NCI-H2081 treated with DMSO at 0.1 percent for 48 hours (cell line): ENCODE results near the gene PDP2.
"Not testable (repeated sequence)": the region's sequence is repeated elsewhere in the genome, so short reads cannot be mapped to it uniquely, and the experiment has no call there.

Experiments
- DNase-seq: peaks from one replicate; lab custom pipeline; 2025; lab: John Stamatoyannopoulos, UW

Gene PDP2

GRCh38 chr16:66886321-66886720, 6.0 kb downstream of the PDP2 start:
- no peak for DNase-seq

- DNase-seq: no peak
These were observed 6.6 kb downstream of the PDP2 start for GRCh38 chr16:66886914-66887313.

- DNase-seq: no peak
These were observed 8.6 kb downstream of the PDP2 start for GRCh38 chr16:66888647-66889615.

GRCh38 chr16:66889622-66890021, 9.3 kb downstream of the PDP2 start:
- DNase-seq: no peak

- DNase-seq: no peak
These were observed 10.5 kb downstream of the PDP2 start for GRCh38 chr16:66890799-66891198.

- no peak for DNase-seq
These were observed 11.0 kb downstream of the PDP2 start for GRCh38 chr16:66891360-66891759.

- no peak for DNase-seq
These were observed 11.5 kb downstream of the PDP2 start for GRCh38 chr16:66891797-66892196.

- DNase-seq: no peak
These were observed 13.7 kb downstream of the PDP2 start for GRCh38 chr16:66894055-66894454.

GRCh38 chr16:66894948-66895688, 14.8 kb downstream of the PDP2 start:
- no peak for DNase-seq

GRCh38 chr16:66895689-66895979, 15.3 kb downstream of the PDP2 start:
- DNase-seq: no peak

GRCh38 chr16:66895999-66896398, 15.7 kb downstream of the PDP2 start:
- no peak for DNase-seq

GRCh38 chr16:66896682-66897081, 16.4 kb downstream of the PDP2 start:
- not testable (repeated sequence) for DNase-seq

- no peak for DNase-seq
These were observed 17.9 kb downstream of the PDP2 start for GRCh38 chr16:66898207-66898606.

- no peak for DNase-seq
These were observed 18.6 kb downstream of the PDP2 start for GRCh38 chr16:66898933-66899309.

- DNase-seq: no peak
These were observed 19.1 kb downstream of the PDP2 start for GRCh38 chr16:66899310-66899944.

- DNase-seq: no peak
These were observed 19.8 kb downstream of the PDP2 start for GRCh38 chr16:66899945-66900710.

- no peak for DNase-seq
These were observed 20.6 kb downstream of the PDP2 start for GRCh38 chr16:66900721-66901441.

GRCh38 chr16:66901626-66902025, 21.3 kb downstream of the PDP2 start:
- DNase-seq: no peak

GRCh38 chr16:66902648-66903543, 22.6 kb downstream of the PDP2 start:
- no peak for DNase-seq
